HepG2 (cell line): Measurements from ENCODE around the gene ALKBH5. TPM values are rescaled to one million over a fixed set of nuclear protein-coding genes. Genes with fewer than 3 reads are reported as not detected.

Experiments
- DZIP1 ChIP-seq: sonication (generic); formaldehyde crosslinking; IDR thresholded peaks from 2 replicates; pipeline ENCODE4 v1.5.0; 2020; ENCODE audit warnings: mild to moderate bottlenecking, missing genetic modification reagents
- HNRNPLL ChIP-seq: fragments of 200-400 bp; formaldehyde crosslinking; IDR thresholded peaks from 2 replicates; pipeline ENCODE4 v1.6.1; 2017; ENCODE audit warnings: mild to moderate bottlenecking, low read depth, low read length; ENCODE audit not compliant: poor library complexity, severe bottlenecking
- JUNB ChIP-seq: sonication (generic); formaldehyde crosslinking; IDR thresholded peaks from 2 replicates; pipeline ENCODE4 v1.8.0; 2022; ENCODE audit warnings: missing genetic modification reagents, mild to moderate bottlenecking, borderline replicate concordance
- NONO ChIP-seq, 2 experiments: fragments of 450-650 bp in 1 of 2; sonication (generic) in 1 of 2; formaldehyde crosslinking in 1 of 2; IDR thresholded peaks in 1 of 2; conservative IDR thresholded peaks in 1 of 2; 2 replicates each; pipeline versions ENCODE4 v1.6.1 to v1.8.0; 2017 to 2022; ENCODE audit warnings: mild to moderate bottlenecking in 1 of 2, missing genetic modification reagents in 1 of 2, moderate library complexity in 1 of 2
- SP4 ChIP-seq: sonication (generic); formaldehyde crosslinking; IDR thresholded peaks from 2 replicates; pipeline ENCODE4 v1.8.1; 2023; ENCODE audit warnings: mild to moderate bottlenecking, missing genetic modification reagents
- TSC22D2 ChIP-seq: sonication (generic); formaldehyde crosslinking; IDR thresholded peaks from 2 replicates; pipeline ENCODE4 v1.5.1; 2020; ENCODE audit warnings: missing genetic modification reagents, mild to moderate bottlenecking, borderline replicate concordance
- ZBED4 ChIP-seq: sonication (generic); formaldehyde crosslinking; IDR thresholded peaks from 2 replicates; pipeline ENCODE4 v1.4.0; 2020; ENCODE audit warnings: missing genetic modification reagents, borderline replicate concordance
- ZBTB21 ChIP-seq: sonication (generic); formaldehyde crosslinking; IDR thresholded peaks from 2 replicates; pipeline ENCODE4 v1.4.0; 2020; ENCODE audit warnings: missing genetic modification reagents
- ZFP36L1 ChIP-seq: sonication (generic); formaldehyde crosslinking; IDR thresholded peaks from 2 replicates; pipeline ENCODE4 v1.8.0; 2022; ENCODE audit warnings: mild to moderate bottlenecking, missing genetic modification reagents, moderate library complexity
- ZNF24 ChIP-seq: fragments of 450-650 bp; IDR thresholded peaks from 2 replicates; pipeline ENCODE4 v1.6.1; 2017; ENCODE audit warnings: antibody characterized with exemption, mild to moderate bottlenecking
- ZNF598 ChIP-seq: sonication (generic); formaldehyde crosslinking; IDR thresholded peaks from 2 replicates; pipeline ENCODE4 v1.5.1; 2020; ENCODE audit warnings: mild to moderate bottlenecking, missing genetic modification reagents, borderline replicate concordance
- ZNF619 ChIP-seq: sonication (generic); formaldehyde crosslinking; IDR thresholded peaks from 2 replicates; pipeline ENCODE4 v1.4.0; 2020; ENCODE audit warnings: mild to moderate bottlenecking, missing genetic modification reagents
- polyA plus RNA-seq, 8 experiments: library from polyadenylated mRNA; depleted of rRNA in 3 of 8; stranded (reverse) in 7 of 8; unstranded in 1 of 8; fragments of >200 nt; fragmentation: Illumina TruSeq in 4 of 8; extraction: Trizol in 4 of 8; gene quantifications; 2 replicates each; pipeline versions ENCODE4 v1.2.1 to v1.2.3, GENCODE V29; 2011 to 2016; ENCODE audit warnings: low read depth in 4 of 8, missing spikeins in 1 of 8, mixed read lengths in 1 of 8; ENCODE audit not compliant: insufficient read depth in 1 of 8
- total RNA-seq, 5 experiments: library from RNA; depleted of rRNA; stranded (reverse); fragments of >200 nt; fragmentation: Illumina TruSeq; extraction: Trizol; gene quantifications; 2 replicates each; pipeline ENCODE4 v1.2.3, GENCODE V29; 2016; ENCODE audit warnings: low read depth in 1 of 5
- TF ChIP-seq, protein P1 (sequence below): sonication (generic); formaldehyde crosslinking; IDR thresholded peaks from 2 replicates; pipeline ENCODE4 v1.4.0; 2020; ENCODE audit warnings: missing genetic modification reagents
- TF ChIP-seq, protein P2 (sequence below): sonication (generic); formaldehyde crosslinking; IDR thresholded peaks from 2 replicates; pipeline ENCODE4; 2020; ENCODE audit warnings: missing genetic modification reagents, mild to moderate bottlenecking, borderline replicate concordance

Gene ALKBH5
- total and polyA plus RNA-seq, 2 of the 13 experiments (the other 11 are each of a cell fraction or from before 2014, with no cell fraction given): 68.9 to 76.9 TPM

GRCh38 chr17:18182978-18183333 lies 672 bp upstream of the ALKBH5 start (continued):
- TF ChIP-seq, protein P1, sequence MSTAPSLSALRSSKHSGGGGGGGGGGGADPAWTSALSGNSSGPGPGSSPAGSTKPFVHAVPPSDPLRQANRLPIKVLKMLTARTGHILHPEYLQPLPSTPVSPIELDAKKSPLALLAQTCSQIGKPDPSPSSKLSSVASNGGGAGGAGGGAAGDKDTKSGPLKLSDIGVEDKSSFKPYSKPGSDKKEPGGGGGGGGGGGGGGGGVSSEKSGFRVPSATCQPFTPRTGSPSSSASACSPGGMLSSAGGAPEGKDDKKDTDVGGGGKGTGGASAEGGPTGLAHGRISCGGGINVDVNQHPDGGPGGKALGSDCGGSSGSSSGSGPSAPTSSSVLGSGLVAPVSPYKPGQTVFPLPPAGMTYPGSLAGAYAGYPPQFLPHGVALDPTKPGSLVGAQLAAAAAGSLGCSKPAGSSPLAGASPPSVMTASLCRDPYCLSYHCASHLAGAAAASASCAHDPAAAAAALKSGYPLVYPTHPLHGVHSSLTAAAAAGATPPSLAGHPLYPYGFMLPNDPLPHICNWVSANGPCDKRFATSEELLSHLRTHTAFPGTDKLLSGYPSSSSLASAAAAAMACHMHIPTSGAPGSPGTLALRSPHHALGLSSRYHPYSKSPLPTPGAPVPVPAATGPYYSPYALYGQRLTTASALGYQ: no peak; the same call in none of the 2 replicates
- 0 out of 2 replicates have a peak, but pooled peaks have one; percentile 43 for TF ChIP-seq DZIP1 (CRISPR knock-in tag)
- no peak; the same call in 1 of the 2 replicates for TF ChIP-seq ZBTB21
- TF ChIP-seq, protein P2, sequence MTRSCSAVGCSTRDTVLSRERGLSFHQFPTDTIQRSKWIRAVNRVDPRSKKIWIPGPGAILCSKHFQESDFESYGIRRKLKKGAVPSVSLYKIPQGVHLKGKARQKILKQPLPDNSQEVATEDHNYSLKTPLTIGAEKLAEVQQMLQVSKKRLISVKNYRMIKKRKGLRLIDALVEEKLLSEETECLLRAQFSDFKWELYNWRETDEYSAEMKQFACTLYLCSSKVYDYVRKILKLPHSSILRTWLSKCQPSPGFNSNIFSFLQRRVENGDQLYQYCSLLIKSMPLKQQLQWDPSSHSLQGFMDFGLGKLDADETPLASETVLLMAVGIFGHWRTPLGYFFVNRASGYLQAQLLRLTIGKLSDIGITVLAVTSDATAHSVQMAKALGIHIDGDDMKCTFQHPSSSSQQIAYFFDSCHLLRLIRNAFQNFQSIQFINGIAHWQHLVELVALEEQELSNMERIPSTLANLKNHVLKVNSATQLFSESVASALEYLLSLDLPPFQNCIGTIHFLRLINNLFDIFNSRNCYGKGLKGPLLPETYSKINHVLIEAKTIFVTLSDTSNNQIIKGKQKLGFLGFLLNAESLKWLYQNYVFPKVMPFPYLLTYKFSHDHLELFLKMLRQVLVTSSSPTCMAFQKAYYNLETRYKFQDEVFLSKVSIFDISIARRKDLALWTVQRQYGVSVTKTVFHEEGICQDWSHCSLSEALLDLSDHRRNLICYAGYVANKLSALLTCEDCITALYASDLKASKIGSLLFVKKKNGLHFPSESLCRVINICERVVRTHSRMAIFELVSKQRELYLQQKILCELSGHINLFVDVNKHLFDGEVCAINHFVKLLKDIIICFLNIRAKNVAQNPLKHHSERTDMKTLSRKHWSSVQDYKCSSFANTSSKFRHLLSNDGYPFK: no peak; the same call in 1 of the 2 replicates
- no peak for TF ChIP-seq NONO (IDR thresholded peaks at IDR 0.05)
- TF ChIP-seq NONO (CRISPR knock-in tag; conservative IDR thresholded peaks at IDR 0.05): peak; percentile 62
- TF ChIP-seq JUNB (CRISPR knock-in tag): no peak
- TF ChIP-seq TSC22D2 (CRISPR knock-in tag): 0 out of 2 replicates have a peak, but pooled peaks have one; percentile 47
- TF ChIP-seq SP4 (CRISPR knock-in tag): no peak
- peak; percentile 80; the same call in 1 of the 2 replicates for TF ChIP-seq ZFP36L1 (CRISPR knock-in tag)
- TF ChIP-seq HNRNPLL: no peak
- no peak for TF ChIP-seq ZNF24
- no peak for TF ChIP-seq ZNF619 (CRISPR knock-in tag)
- TF ChIP-seq ZNF598: no peak
- TF ChIP-seq ZBED4 (CRISPR knock-in tag): no peak
